Fibroblast of lung (primary cell): ENCODE results near the gene ERFL. TPM values are rescaled to one million over a fixed set of nuclear protein-coding genes. Genes with fewer than 3 reads are reported as not detected.

Experiments used
- DNase-seq, 2 donors: peaks; one replicate each; pipeline versions ENCODE4 v3.0.0 to v3.0.0-alpha.2; 2010; ENCODE audit warnings: low read depth in 2 of 2
- H2AFZ ChIP-seq: 2 replicates; pipeline ENCODE4 v1.5.1; 2012; ENCODE audit warnings: low read length, control low read depth, inconsistent platforms
- H3K27ac ChIP-seq: 2 replicates; pipeline ENCODE4 v1.5.1; 2011; ENCODE audit warnings: low read length, control low read depth; ENCODE audit not compliant: insufficient read depth
- H3K27me3 ChIP-seq: 2 replicates; pipeline ENCODE4 v1.5.1; 2011; ENCODE audit warnings: mild to moderate bottlenecking, low read length; ENCODE audit not compliant: control insufficient read depth, insufficient read depth
- H3K36me3 ChIP-seq: 2 replicates; pipeline ENCODE4 v1.5.1; 2011; ENCODE audit warnings: low read length; ENCODE audit not compliant: control insufficient read depth, insufficient read depth
- H3K4me1 ChIP-seq: 2 replicates; pipeline ENCODE4 v1.5.1; 2011; ENCODE audit warnings: low read length; ENCODE audit not compliant: control insufficient read depth, insufficient read depth; ENCODE audit errors: extremely low read depth
- H3K4me2 ChIP-seq: 2 replicates; pipeline ENCODE4 v1.5.1; 2011; ENCODE audit warnings: low read length, control low read depth; ENCODE audit not compliant: insufficient read depth; ENCODE audit errors: extremely low read depth
- H3K4me3 ChIP-seq, 4 experiments: fragments of 200-600 bp in 1 of 4; sonication (generic) in 1 of 4; replicated peaks in 1 of 4; 2 replicates each; pipeline ENCODE4 v1.5.1; 2011 to 2016; ENCODE audit warnings: low read length in 4 of 4, low read depth in 3 of 4, mild to moderate bottlenecking in 3 of 4, control low read depth in 2 of 4, inconsistent platforms in 1 of 4, mixed read lengths in 1 of 4; ENCODE audit not compliant: insufficient read depth in 1 of 4; ENCODE audit errors: control extremely low read depth in 1 of 4
- H3K79me2 ChIP-seq: 2 replicates; pipeline ENCODE4 v1.5.1; 2012; ENCODE audit warnings: mild to moderate bottlenecking, low read length, inconsistent platforms; ENCODE audit not compliant: control insufficient read depth, insufficient read depth
- H3K9ac ChIP-seq: 2 replicates; pipeline ENCODE4 v1.5.1; 2011; ENCODE audit warnings: mild to moderate bottlenecking, low read length, control low read depth; ENCODE audit not compliant: insufficient read depth
- H3K9me3 ChIP-seq: 2 replicates; pipeline ENCODE4 v1.5.1; 2012; ENCODE audit warnings: low read depth, low read length; ENCODE audit not compliant: control insufficient read depth, insufficient read depth
- H4K20me1 ChIP-seq: 2 replicates; pipeline ENCODE4 v1.5.1; 2011; ENCODE audit warnings: low read length; ENCODE audit not compliant: control insufficient read depth, insufficient read depth; ENCODE audit errors: extremely low read depth
- CTCF ChIP-seq, 2 donors: IDR thresholded peaks in 1 of 2; conservative IDR thresholded peaks in 1 of 2; 1 replicate in 1 of 2; 2 replicates in 1 of 2; pipeline ENCODE4 v1.5.1; 2011 to 2012; ENCODE audit warnings: low read length in 2 of 2, control low read depth in 1 of 2, inconsistent platforms in 1 of 2, low read depth in 1 of 2, mild to moderate bottlenecking in 1 of 2
- EZH2 ChIP-seq: IDR thresholded peaks from 2 replicates; pipeline ENCODE4 v1.5.1; 2012; ENCODE audit warnings: low read length, control low read depth, mild to moderate bottlenecking; ENCODE audit errors: missing control alignments
- polyA plus RNA-seq, 2 donors: library from polyadenylated mRNA; depleted of rRNA in 1 of 2; stranded (reverse) in 1 of 2; unstranded in 1 of 2; fragments of >200 nt; gene quantifications; 2 replicates each; pipeline ENCODE4 v1.2.1, GENCODE V29; 2011 to 2012; ENCODE audit warnings: missing spikeins in 1 of 2
- total RNA-seq: library from RNA; depleted of rRNA; stranded (reverse); fragments of >200 nt; gene quantifications from 2 replicates; pipeline ENCODE4 v1.2.1, GENCODE V29; 2014

Gene ERFL
- total and polyA plus RNA-seq, 2 donors (not counting 1 experiment from before 2014, with no cell fraction given), result under 0.01 to 0.03 TPM

- Histone ChIP-seq H3K36me3 (peaks cover 13% of the 10 kb centered on the region), H3K27ac (no peak overlapping the region), H3K27me3 (peaks cover 27% of the 10 kb centered on the region), H3K79me2 (no peaks in the 10 kb centered on the region), H3K4me2 (no peak overlapping the region), H3K9ac (no peak overlapping the region), H4K20me1 (no peaks in the 10 kb centered on the region), H2AFZ (no peak overlapping the region), H3K4me1 (no peaks in the 10 kb centered on the region), H3K4me3 (no peak overlapping the region), H3K9me3 (no peaks in the 10 kb centered on the region)
- TF ChIP-seq CTCF (conservative IDR thresholded peaks at IDR 0.05 in 1 of 2, IDR thresholded peaks at IDR 0.05 in 1 of 2; ENCODE audit: low read depth in 1 of 2, low read length in 2 of 2) (no peak), EZH2 (no peak)
- no peak for DNase-seq
Measured at GRCh38 chr19:41908724-41909464, 19.4 kb downstream of the ERFL start.

- peaks cover 15% of the 10 kb centered on the region for H3K36me3 ChIP-seq
- H4K20me1 ChIP-seq, result no peaks in the 10 kb centered on the region
- H3K4me2 ChIP-seq, result no peak overlapping the region
- DNase-seq, result no peak
- TF ChIP-seq EZH2 (no peak), CTCF (conservative IDR thresholded peaks at IDR 0.05 in 1 of 2, IDR thresholded peaks at IDR 0.05 in 1 of 2; ENCODE audit: low read depth in 1 of 2, low read length in 2 of 2) (no peak)
- H2AFZ ChIP-seq, result no peak overlapping the region
- H3K4me1 ChIP-seq, result peaks cover 2% of the 10 kb centered on the region
- H3K9me3 ChIP-seq, result no peaks in the 10 kb centered on the region
- H3K27ac ChIP-seq, result no peak overlapping the region
- H3K27me3 ChIP-seq, result peaks cover 19% of the 10 kb centered on the region
- no peak overlapping the region for H3K9ac ChIP-seq
- H3K79me2 ChIP-seq, result no peaks in the 10 kb centered on the region
- H3K4me3 ChIP-seq, result no peak overlapping the region
Measured at GRCh38 chr19:41907994-41908615, 20.1 kb downstream of the ERFL start.

- Histone ChIP-seq H3K4me1 (peaks cover 2% of the 10 kb centered on the region), H3K27ac (no peak overlapping the region), H4K20me1 (no peaks in the 10 kb centered on the region), H3K79me2 (no peaks in the 10 kb centered on the region), H3K9ac (no peak overlapping the region), H3K36me3 (peaks cover 21% of the 10 kb centered on the region), H3K27me3 (peaks cover 14% of the 10 kb centered on the region), H3K4me2 (no peak overlapping the region), H2AFZ (no peak overlapping the region), H3K9me3 (no peaks in the 10 kb centered on the region), H3K4me3 (no peak overlapping the region)
- DNase-seq, result no peak
- TF ChIP-seq EZH2, result no peak
Measured at GRCh38 chr19:41906916-41907680, 21.2 kb downstream of the ERFL start.
